NB4 (cell line): ENCODE results near the gene TACC2.

Experiments used
- POLR2A ChIP-seq: IDR thresholded peaks from 2 replicates; pipeline ENCODE4 v1.6.1; 2011; ENCODE audit warnings: mild to moderate bottlenecking; ENCODE audit not compliant: insufficient read length; ENCODE audit errors: extremely low read depth
- TF ChIP-seq, protein P1 (sequence below): IDR thresholded peaks from 2 replicates; pipeline ENCODE4 v1.6.1; 2011; ENCODE audit warnings: low read depth, low read length

DNA sequence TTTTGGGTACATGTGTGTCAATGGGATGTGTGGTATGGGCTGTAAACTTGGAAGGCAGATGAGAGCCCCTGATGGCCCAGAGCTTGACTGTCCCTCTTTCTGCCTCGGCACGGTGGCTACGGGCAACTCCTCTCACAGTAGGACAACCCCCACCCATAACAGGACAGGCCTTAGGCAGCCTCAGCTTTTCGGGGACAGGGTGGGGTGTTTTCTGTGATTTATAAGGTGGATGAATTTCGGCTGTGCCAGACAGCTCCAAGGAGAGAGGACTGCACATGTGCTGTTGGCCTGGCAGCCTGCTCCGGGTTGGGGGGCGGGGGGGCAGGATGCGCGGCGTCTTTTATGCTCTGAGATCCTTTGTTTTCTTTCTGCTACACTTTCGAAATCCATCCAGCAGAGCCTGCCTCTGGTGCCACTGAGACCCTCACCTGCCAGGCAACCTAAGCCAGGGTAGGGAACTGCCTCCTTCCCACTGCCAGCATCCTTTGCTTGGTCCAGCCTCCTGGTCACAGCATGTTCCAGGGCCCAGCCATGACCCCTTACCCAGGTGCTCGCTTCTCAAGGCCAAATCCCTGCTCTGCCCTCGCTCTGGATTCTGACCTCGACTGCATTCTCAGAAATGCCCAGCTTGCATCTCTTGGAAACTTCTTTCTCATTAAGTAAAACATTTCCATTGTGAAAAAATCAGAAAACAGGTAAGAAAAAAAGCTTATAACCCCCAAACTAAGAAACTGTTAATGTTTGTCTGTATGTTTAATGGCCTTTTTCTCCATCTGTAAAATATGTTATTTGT lies 266.7 kb downstream of the TACC2 start:
- TF ChIP-seq, protein P1, sequence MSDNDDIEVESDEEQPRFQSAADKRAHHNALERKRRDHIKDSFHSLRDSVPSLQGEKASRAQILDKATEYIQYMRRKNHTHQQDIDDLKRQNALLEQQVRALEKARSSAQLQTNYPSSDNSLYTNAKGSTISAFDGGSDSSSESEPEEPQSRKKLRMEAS = no peak
- no peak for TF ChIP-seq POLR2A
